Osteocyte (in vitro differentiated cells): ENCODE results near the gene CFAP77. TPM values are rescaled to one million over a fixed set of nuclear protein-coding genes. Genes with fewer than 3 reads are reported as not detected.
A peak's percentile ranks its signal among the peaks of the same experiment; 100 is the strongest.
"Not testable (repeated sequence)": the region's sequence is repeated elsewhere in the genome, so short reads cannot be mapped to it uniquely, and the experiment has no call there.

Source experiments
- DNase-seq: peaks from one replicate; pipeline ENCODE4 v3.0.0; 2021; ENCODE audit warnings: mixed read lengths; ENCODE audit not compliant: unreplicated experiment; ENCODE audit errors: extremely low spot score
- H3K27ac Mint-ChIP-seq: one replicate; pipeline ENCODE4 v1.8.0; 2021; ENCODE audit warnings: mild to moderate bottlenecking, mixed read lengths; ENCODE audit not compliant: unreplicated experiment
- H3K27me3 Mint-ChIP-seq: one replicate; pipeline ENCODE4 v1.8.0; 2021; ENCODE audit warnings: mixed read lengths; ENCODE audit not compliant: unreplicated experiment
- H3K36me3 Mint-ChIP-seq: one replicate; pipeline ENCODE4 v1.8.0; 2021; ENCODE audit warnings: mixed read lengths; ENCODE audit not compliant: unreplicated experiment
- H3K4me1 Mint-ChIP-seq: one replicate; pipeline ENCODE4 v1.8.0; 2021; ENCODE audit warnings: mixed read lengths; ENCODE audit not compliant: unreplicated experiment
- H3K4me3 Mint-ChIP-seq: one replicate; pipeline ENCODE4 v1.8.0; 2021; ENCODE audit warnings: mild to moderate bottlenecking, moderate library complexity, mixed read lengths; ENCODE audit not compliant: unreplicated experiment
- H3K9me3 Mint-ChIP-seq: one replicate; pipeline ENCODE4 v1.8.0; 2021; ENCODE audit warnings: mixed read lengths; ENCODE audit not compliant: unreplicated experiment
- total RNA-seq: library from RNA; stranded (reverse); gene quantifications from 2 replicates; pipeline ENCODE4 v1.2.1, GENCODE V29; 2021
- TF ChIP-seq, protein P1 (sequence below): fragments of 200-600 bp; sonication (generic); IDR thresholded peaks from 2 replicates; pipeline ENCODE4 v1.5.0; 2021; ENCODE audit warnings: antibody characterized with exemption, mild to moderate bottlenecking, moderate library complexity

Gene CFAP77
- total RNA-seq, 1 donor from 2014 or later: 0.48 TPM

DNA sequence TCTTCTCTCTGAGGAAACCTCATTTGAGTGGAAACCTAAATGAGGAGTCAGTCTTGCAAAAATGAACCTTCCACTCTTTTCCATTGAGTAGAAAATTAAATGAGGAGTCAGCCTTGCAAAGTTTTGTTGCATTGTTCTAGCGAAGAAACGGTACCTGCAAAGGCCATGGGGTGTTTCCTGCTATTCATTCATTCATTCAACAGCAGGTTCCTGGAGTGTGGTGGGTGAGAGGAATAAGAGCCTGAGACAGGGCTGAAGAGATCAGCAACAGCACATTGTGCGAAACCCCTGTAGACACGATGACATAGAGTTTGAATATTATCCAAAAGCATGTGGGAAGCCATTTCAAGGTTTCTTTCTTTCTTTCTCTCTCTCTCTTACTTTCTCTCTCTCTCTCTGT, 40.6 kb upstream of the CFAP77 start:
- Mint-ChIP-seq H3K9me3 (no peaks in the 10 kb centered on the region), H3K27me3 (peaks cover 3% of the 10 kb centered on the region), H3K4me1 (peaks cover 5% of the 10 kb centered on the region), H3K27ac (no peak overlapping the region), H3K4me3 (no peak overlapping the region), H3K36me3 (no peaks in the 10 kb centered on the region)
- no peak for DNase-seq
- TF ChIP-seq, protein P1, sequence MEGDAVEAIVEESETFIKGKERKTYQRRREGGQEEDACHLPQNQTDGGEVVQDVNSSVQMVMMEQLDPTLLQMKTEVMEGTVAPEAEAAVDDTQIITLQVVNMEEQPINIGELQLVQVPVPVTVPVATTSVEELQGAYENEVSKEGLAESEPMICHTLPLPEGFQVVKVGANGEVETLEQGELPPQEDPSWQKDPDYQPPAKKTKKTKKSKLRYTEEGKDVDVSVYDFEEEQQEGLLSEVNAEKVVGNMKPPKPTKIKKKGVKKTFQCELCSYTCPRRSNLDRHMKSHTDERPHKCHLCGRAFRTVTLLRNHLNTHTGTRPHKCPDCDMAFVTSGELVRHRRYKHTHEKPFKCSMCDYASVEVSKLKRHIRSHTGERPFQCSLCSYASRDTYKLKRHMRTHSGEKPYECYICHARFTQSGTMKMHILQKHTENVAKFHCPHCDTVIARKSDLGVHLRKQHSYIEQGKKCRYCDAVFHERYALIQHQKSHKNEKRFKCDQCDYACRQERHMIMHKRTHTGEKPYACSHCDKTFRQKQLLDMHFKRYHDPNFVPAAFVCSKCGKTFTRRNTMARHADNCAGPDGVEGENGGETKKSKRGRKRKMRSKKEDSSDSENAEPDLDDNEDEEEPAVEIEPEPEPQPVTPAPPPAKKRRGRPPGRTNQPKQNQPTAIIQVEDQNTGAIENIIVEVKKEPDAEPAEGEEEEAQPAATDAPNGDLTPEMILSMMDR: no peak

DNA sequence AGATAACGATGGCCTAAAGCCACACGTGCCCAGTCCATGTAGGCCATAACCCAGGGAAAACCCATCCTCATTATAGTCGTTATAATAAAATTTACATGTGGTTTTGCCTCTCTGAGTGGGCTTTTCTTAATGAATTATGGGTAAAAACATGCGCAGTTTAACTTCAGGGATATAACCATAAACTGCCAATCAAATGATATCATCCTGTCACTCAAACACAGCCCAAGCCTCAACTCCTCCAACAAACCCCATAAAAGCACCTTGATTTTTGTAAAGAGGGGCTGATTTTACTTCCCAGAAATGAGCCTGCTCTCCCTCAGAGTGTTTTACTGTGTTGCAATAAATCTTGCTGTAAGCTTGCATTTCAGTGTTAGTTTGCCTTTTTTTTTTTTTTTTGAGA, 39.4 kb upstream of the CFAP77 start:
- Mint-ChIP-seq H3K4me3 (no peak overlapping the region), H3K9me3 (no peaks in the 10 kb centered on the region), H3K27me3 (peaks cover 3% of the 10 kb centered on the region), H3K4me1 (peaks cover 5% of the 10 kb centered on the region), H3K36me3 (peaks cover 4% of the 10 kb centered on the region), H3K27ac (no peak overlapping the region)
- TF ChIP-seq, protein P1: no peak
- DNase-seq: no peak

DNA sequence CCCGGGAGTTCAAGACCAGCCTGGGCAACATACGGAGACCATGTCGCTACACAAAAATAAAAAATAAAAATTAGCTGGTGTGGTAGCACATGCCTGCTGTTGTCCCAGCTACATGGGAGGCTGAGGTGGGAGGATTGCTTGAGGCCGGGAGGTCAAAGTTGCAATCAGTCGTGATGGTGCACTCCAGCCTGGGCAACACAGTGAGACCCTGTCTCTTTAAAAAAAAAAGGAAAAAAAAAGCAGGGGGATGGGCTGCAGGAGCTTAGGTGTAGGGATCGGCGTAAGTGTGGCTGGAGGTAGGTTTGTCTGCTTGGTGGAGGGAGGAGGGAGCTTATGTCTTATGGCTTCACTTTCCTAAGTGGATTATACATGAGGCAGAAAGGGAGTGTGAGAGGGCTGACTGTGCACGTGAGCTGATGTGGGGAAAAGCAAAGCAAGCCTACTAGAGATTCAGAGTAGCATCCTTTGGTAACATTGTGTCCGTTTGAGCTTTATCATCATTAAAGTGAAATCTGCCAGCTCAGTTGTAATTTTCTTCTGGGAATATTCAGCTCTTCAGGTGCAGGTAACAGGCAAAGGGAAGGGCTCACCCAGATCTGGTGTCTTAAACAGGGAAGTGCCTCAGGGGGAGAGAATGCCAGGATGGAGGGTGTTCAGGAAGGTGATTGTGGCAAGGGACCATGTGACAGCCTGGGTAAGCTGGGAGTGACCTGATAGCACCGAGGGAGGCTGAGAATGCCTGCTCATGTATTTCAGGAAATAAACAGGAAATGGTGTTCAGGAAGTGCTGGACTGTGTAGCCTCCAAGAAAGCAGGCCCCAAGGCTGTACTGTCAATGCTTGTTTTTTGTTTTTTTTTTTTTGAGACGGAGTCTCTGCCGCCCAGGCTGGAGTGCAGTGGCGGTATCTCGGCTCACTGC, 37.6 kb upstream of the CFAP77 start:
- peaks cover 3% of the 10 kb centered on the region for H3K27me3 Mint-ChIP-seq
- H3K36me3 Mint-ChIP-seq: peaks cover 10% of the 10 kb centered on the region
- no peaks in the 10 kb centered on the region for H3K9me3 Mint-ChIP-seq
- peaks cover 5% of the 10 kb centered on the region for H3K4me1 Mint-ChIP-seq
- H3K27ac Mint-ChIP-seq: peak overlapping the region; percentile 60
- TF ChIP-seq, protein P1: no peak
- H3K4me3 Mint-ChIP-seq: no peak overlapping the region
- no peak for DNase-seq

DNA sequence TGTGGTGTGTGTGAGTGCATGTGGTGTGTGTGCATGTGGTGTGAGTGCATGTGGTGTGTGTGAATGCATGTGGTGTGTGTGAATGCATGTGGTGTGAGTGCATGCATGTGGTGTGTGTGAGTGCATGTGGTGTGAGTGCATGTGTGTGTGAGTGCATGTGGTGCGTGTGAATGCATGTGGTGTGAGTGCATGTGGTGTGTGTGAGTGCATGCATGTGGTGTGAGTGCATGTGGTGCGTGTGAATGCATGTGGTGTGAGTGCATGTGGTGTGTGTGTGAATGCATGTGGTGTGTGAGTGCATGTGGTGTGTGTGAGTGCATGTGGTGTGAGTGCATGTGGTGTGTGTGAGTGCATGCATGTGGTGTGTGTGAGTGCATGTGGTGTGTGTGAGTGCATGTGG, 32.2 kb upstream of the CFAP77 start:
- H3K9me3 Mint-ChIP-seq, H3K4me3 Mint-ChIP-seq, H3K27ac Mint-ChIP-seq, H3K4me1 Mint-ChIP-seq, H3K27me3 Mint-ChIP-seq, DNase-seq: not testable (repeated sequence)
- peaks cover 20% of the 10 kb centered on the region for H3K36me3 Mint-ChIP-seq

- not testable (repeated sequence) for H3K27ac Mint-ChIP-seq, DNase-seq, H3K4me1 Mint-ChIP-seq, H3K27me3 Mint-ChIP-seq, H3K9me3 Mint-ChIP-seq, H3K4me3 Mint-ChIP-seq
- H3K36me3 Mint-ChIP-seq: peaks cover 24% of the 10 kb centered on the region
These were observed 31.6 kb upstream of the CFAP77 start for GRCh38 chr9:132378416-132378815.

DNA sequence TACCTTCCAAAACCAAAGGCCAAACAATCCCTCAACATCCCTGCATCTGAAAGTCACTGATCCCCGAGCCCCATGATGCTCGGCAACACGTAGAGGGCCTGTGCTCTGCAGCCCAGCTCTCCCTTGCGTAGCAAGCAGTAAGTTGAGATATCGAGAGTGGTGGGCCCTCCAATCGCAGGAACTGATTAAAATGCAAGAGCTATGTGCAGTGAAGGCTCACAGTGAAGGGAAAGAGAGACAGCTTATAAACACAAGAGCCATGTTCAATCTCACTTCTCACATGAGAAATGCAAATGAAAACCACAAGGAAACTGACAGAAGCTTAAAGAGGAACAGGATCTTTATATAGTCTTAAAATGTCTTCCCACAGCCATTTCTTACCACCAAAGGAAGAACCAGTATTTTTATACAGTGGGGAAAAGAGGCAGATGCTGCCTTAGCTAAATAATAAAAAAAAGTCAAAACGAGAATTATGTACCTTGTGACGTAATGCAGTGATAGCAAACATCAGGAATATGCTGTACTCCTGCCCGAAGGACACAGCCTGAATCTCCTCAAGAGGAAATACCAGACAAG, 28.0 kb upstream of the CFAP77 start:
- TF ChIP-seq, protein P1: no peak

More for the DNA sequence above, 28.0 kb upstream of the CFAP77 start:
- H3K27ac Mint-ChIP-seq: no peak overlapping the region
- H3K27me3 Mint-ChIP-seq: no peaks in the 10 kb centered on the region
- no peaks in the 10 kb centered on the region for H3K4me1 Mint-ChIP-seq
- no peak overlapping the region for H3K4me3 Mint-ChIP-seq
- DNase-seq: no peak
- peaks cover 37% of the 10 kb centered on the region for H3K36me3 Mint-ChIP-seq
- no peaks in the 10 kb centered on the region for H3K9me3 Mint-ChIP-seq
